ENCODE results near the gene SLC23A2.

SLC23A2 gene

DNA sequence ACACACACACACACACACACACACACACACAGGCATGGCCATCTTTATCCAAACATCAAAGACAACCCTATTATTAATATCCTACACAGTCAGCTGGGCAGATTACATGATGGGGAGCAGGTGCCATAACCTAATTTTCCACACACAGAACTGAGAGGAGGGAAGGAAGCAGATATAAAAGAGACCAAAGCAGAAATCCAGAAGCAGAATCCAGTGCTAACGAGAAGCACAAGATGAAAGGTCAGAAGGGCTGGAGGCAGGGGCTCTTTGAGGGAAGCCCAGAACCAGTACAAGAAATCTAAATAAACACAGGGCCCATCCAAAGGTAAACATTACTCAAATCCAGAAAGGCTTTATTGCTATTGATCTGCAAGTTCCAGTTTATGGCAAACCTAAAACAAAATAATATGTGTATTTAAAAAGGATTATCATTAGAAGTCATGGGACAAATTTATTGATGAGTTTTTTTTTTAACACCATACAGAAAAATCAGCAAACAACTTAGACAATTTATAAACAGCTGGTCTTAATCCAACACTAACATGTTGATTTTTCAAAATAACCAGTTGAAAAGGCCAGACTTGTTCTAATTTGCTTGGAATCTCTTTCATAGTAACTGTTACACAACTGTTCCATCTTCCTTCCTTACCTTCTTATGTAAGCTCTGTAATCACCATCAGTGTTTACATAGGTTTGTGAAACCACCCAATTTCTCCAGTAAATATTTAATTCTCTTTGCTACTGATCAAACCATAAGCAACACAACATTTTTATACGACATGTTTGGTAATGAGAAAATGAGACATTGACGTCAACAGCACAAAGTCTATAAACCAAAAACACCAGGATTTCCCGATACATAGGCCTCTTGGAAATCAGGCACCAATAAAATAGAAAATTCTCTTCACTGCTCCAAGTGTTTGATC, 34.2 kb downstream of the SLC23A2 start:
- no peak for DNase-seq (ENCODE audit: low spot score)

DNA sequence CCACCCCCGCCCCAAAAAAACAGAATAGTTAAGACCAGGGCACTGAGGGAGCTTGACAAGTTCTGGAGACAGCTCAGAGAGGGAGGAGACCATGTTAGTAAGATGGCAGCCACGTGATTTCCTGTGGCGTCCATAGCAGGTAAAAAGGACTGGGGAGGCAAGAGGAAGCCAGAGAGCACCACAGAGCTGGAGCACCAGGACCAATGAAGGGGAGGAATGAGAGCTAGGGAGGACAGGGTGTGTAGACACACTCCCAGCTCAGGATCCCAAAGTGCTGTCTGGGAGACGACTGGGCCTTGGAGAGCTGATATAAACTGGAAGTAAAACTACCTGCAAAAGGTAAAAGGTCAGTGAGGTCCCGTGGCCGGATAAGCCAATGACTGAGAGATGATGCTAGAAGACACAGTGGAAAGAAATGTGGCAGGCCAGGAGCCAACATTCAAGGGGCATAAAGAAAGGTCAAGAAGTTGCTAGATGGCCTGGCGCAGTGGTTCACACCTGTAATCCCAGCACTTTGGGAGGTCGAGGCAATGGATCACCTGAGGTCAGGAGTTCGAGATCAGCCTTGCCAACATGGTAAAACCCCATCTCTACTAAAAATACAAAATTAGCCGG, 39.0 kb downstream of the SLC23A2 start:
- no peak for DNase-seq (ENCODE audit: low spot score)

DNA sequence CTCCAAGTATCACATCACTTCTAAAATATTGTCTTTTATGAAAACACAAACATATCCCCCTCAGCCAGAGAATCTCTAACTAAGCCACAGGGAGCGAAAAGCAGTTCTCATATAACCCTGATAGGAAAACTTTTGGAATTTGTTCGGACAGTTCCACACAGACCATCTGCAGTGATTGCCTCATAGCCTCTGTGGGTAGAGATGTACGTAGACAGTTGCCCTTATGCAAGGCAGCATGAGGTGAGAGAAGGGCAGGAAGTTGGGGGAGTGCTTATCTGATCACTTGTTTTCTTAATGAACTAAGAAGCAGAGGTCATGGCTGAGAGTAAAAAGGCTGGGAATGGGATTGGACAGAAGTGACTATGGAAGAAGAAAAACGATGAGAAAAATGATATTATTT, 39.6 kb downstream of the SLC23A2 start:
- DNase-seq (ENCODE audit: low spot score): no peak

DNA sequence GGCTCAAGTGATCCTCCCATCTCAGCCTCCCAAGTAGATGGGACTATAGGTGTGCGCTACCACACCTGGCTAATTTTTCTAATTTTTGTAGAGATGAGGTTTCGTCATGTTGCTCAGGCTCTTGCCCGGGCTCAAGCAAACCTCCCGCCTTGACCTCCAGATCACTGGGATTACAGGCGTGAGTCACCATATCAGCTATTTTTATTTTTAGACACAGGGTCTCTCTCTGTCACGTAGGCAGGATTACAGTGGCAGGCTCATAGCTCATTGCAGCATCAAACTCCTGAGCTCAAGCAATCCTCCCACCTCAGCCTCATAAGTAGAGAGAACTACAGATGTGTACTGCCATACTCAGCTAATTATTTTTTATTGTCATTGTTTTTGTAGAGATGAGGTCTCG, 41.7 kb downstream of the SLC23A2 start:
- DNase-seq (ENCODE audit: low spot score): no peak

DNA sequence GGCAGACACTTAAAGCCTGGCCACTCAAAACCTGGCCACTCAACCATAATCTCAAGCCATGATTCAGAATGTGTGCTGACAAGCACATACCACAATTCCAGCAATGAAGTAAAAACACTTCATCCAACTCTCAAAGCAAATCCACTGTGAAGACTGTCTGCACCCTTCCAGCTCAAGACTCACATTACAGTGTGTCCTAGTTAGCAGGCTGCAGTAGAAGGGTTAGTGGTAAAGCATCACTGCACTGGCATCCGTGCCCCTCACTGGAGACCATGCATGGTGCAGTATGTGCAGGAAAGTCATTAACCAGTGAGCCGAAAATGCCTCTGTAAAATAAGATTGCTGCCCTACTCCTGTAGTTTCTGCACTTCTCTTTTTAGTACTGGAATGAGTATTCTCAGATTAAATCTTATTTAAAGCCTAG, 43.4 kb downstream of the SLC23A2 start:
- DNase-seq (ENCODE audit: low spot score): no peak

DNA sequence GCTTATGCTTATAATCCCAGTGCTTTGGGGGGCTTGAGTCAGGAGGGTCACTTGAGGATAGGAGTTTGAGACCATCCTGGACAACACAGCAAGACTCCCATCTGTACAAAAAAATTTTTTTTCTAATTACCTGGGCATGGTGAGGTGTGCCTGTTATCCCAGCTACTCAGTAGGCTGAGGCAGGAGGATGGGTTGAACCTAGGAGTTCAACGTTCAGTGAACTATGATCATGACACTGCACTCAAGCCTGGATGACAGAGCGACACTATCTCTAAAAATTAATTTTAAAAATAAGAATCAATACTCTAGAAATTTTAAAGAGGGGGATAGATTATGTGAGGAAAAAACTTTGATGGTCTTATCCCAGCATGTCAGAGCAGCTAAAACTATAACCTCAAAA, 44.1 kb downstream of the SLC23A2 start:
- DNase-seq (ENCODE audit: low spot score): no peak

DNA sequence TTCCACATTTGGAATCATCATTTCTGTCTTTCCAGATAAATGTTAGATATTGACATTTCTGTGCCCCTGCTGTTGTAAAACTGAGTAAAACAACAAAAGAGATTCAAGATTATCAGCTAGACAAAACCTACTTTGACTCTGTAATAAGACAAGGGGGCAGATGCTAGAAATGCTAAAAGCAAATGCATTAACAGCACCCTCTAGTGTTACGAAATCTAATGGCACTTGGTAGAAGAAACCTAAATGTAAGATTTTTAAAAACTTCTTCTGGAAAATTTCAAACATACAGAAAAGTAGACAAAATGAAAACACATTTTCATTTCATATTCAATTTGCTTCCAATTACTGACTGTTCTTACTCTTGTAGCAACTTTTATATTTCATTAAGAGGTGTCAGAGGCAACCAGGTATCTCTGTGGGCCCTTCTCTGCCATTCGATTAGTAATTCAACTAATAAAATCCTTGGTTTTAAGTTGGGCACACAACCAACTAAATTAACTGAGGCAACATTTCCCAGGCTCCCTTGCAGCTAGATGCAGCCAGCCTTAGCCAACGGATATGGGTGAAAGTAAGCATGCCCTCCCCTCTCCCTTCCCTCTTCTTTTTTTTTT, 45.0 kb downstream of the SLC23A2 start:
- DNase-seq (ENCODE audit: low spot score): peak; percentile 87

DNA sequence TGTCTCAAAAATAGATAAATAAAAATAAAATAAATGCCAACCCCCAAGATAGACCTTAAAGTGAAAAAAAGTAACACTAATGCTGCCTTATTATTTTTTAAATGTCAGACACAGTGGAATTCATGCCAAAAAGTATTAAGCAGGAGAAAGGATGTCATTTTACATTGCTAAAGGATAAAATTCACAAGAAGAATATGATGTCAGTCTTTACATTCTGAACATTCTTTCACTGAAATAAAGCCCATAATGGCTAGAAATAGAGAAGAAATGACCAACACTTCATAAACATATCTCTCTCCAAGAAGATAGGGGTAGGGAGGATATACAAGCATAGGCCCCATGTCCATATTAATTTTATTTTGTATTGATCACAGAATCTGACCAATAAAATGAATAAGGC, 47.4 kb downstream of the SLC23A2 start:
- DNase-seq (ENCODE audit: low spot score): no peak

DNA sequence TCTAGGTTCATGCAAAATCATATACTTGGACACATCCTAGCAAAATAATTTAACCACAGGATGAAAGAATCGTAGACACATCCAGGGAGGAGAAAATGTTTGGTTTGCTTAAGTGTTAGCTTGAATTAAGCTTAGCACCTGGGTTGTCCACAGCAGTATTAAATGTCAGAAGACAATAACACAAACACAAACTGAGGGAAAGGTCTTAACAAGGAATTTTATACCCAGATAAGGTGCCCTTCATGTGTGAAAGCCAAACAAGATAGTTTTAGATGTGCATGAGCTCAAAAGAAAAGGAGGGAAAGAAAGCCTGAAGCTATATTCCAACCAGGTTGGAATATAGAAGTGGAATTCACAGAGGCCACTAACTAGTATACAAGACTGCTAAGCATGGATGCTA, 49.1 kb downstream of the SLC23A2 start:
- DNase-seq (ENCODE audit: low spot score): no peak

DNA sequence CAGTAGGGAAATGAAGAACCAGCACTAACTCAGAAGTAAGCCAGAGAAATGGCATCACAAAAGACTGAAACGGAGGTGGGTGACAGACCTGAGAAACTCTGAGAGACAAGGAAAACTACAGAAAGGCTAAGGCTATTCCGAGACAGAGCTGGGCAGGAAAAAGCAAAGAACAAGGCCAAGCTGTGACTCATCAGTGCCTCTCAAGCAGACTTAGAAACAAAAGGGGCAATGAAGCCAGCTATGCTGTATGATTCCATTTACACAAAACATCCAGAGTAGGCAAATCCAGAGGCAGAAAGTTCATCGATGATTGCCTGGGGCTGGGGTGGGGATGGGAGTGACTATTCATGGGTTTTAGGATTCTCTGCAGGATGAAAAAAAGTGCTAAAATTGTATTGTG, 50.0 kb downstream of the SLC23A2 start:
- DNase-seq (ENCODE audit: low spot score): peak; percentile 91

DNA sequence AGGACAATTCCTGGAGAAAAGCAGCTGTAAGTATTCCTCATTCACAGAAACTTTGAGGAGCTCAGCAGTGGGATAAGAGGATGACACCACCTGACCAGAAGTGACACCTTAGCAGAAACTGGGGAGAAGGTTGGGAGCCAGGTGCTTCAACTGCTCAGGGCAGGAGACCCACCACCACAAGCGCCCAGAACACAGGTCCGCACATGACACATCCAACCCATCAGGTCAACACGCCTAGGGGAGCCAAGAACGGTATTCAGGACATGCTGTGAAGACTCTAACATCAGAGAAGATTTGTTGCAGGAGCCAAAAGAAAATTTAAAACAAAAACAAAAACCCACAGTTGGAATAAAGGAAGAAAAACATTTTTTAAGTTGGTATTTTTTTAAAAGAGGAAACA, 50.5 kb downstream of the SLC23A2 start:
- DNase-seq (ENCODE audit: low spot score): no peak

DNA sequence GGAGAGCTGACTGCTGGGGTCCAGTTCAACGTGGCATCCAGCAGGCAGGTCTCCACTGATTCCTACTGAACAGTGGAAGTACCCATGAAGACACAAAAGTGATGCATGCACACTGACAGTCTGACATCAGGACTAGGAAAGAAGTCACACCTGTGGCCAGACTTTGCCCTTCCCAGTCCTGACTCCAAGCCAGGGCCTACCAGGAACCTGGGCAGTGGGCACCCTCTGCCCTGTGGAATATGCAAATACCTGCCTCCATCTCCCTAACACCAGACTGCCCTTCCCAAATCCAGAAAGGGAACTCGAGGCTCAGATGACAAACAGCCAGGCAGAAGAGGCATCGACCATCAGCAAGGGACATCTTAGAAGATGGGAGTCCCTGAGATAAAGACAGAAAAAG, 50.9 kb downstream of the SLC23A2 start:
- DNase-seq (ENCODE audit: low spot score): no peak

DNA sequence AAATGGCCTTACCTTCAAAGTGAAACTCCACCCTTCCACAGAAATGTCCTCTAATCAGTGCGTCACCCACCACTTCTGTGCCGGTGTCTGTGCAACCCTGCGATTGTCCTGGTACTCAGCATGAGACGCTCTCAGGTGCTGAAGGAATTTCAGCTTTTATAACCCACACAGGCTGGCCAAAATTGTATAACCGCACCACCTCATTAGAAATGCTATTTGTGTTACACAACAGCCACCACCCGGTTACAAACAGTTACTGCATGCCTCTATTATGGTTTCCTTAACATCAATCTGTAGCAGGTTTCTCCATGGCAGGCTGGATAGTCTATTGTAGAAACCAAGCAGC, 51.5 kb downstream of the SLC23A2 start:
- DNase-seq (ENCODE audit: low spot score): peak; percentile 76

DNA sequence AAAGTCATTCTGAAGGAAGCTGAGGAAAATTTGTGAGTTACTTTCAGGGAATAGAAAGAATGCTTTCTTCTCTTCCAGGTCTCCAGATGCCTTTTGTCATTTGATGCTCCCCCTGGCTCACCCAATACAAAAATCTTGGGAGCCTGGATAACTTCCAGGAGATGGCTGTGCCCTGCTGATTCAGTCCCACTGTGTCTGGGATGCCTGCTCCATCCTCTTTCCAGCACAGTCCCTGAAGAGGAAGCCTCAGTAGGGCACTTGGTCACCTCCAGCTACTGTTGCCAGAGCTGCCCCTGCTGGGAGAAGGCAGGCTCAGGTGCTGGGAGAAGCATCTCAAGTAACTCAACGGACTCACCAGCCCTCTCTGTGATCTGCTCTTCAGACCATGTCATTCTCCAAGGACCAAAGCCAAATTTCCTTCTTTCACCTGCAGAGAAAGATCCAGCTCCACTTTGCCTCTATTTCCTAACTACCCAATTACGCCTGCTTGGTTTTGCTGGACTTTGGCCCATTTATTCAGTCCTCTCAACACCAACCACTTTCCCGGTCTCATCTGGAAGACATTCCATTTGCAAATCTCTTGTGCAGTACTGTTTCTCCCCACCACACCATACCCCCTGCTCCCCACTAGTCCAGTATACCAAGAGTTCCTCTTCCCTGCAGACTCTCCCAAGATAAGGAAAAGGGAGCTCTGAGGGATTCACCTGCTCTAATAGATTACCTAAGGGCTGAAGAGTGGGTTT, 53.3 kb downstream of the SLC23A2 start:
- peak; percentile 20 for DNase-seq (ENCODE audit: low spot score)

DNA sequence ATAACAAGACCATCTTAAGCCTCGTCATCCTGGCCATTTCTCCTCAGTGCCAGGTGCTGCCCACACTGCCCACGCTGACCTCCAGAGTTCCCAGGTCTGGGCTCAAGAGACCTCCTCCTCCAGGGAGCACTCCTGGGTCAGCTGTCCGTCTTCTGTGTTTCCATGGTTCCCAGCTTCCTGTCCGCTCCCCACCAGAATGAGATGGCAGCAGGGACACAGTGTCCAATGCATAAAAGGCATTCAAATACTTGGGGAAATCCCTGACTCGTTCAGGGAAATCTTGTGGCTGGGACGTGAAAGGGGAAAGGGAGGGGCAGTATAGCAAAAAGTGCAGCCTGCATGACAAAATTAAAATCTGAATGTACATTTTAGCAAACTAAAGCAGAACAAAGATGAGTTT, 54.3 kb downstream of the SLC23A2 start:
- no peak for DNase-seq (ENCODE audit: low spot score)

DNA sequence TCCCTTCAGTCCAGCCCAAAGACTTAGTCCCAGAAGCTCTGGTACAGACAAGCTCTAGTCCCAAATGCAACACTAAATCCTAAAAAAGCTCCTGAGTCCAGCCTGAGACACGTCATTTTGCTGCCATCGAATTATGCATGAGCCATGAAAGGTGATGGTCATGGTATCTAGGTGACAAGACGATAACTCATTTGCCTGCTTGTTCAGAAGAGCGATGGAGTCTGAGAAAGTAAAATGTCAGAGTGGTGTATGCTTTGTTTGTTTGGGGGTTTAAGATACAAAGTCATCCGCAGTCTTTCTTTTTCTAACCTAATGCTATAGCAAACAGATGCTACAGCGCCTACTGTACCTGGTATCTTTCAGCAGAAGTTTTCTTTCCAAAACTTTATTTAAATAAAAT, 54.7 kb downstream of the SLC23A2 start:
- no peak for DNase-seq (ENCODE audit: low spot score)

DNA sequence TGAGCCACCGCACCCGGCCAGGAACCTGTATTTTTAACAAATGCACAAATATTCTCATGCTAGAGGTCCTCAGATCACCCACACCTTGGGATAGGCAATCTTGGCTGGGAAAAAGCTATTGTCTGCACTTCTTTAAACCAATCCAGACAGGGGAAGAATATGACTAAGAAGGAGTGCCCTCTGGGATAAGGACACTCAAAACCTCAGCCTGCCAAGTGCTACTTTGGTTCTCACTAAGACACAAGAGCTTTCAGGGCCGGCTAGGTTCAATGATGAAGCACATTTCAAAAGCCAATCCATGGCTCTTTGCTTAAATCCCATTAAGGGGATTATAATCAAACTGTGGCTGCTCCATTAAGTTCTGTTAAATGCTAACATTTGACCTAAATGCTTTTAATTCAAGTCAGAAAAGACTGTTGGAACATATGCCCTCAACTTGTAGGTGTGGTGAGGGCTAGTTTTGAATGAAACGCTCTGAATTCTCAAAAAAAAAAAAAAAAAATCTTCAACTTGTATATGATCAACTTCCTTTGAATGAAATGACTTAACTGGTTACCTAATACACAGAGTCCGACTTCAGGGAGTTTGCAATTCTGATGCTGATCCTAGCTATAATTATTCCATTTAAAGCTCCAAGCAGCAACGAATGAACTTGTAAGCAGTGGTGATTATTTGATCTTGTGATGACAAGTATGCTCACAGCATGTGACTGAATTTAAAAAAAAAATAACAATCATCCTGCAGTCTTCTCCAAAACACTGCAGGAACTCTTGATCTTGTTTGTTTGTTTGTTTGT, 56.6 kb downstream of the SLC23A2 start:
- DNase-seq (ENCODE audit: low spot score): peak; percentile 35

DNA sequence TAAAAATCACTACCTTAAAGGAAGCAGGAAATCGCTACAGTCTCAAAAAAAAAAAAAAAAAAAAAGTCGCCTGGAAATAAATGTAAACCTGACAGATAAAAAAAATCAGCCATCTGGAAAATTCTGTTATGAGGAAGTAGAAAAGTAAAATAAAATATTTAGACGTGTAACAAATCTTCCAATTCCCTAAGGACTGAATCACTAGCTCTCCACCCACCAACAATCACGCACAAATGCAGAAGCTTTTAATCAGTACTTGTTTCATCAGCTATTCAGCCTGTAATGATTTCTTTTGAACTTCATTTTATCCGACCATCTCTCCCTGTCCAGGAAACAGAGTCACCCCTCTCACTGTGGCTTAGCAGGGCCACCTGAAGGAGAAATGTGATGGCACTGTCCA, 59.0 kb downstream of the SLC23A2 start:
- no peak for DNase-seq (ENCODE audit: low spot score)

DNA sequence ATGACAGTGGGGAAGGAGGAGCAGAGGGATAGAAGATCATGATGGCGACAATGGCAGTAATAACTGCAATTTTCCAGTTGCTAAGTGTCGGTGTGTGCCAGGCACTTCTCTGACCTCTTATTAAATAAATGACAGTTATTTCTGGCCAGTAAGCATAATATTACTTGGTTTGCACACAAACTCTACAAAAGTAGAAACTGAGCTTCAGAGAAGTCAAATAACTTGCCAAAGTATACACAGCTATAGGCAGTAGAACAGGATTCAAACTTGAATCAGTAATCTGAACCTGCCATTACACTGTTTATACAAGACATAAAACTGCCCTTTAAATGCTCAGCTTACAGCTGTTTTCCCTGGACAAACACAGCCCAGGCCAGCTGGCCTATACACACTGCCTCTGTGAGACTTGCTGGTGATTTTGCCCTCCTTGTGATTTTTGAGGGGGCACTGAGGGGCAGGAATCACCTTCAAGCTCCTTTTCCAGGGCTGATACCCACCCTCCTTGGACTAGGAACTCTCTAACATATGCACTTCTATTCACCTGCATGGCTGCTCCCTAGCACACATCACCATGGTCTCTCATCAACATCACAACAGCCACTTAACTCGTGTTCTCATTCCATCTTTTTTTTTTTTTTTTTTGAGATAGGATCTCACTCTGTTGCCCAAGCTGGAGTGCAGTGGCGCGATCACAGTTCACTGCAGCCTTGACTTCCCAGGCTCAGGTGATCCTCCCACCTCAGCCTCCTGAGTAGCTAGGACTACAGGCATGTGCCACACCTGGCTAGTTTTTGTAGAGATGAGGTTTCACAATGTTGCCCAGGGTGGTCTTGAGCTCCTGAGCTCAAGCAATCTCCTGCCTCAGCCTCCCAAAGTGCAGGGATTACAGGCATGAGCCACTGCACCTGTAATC, 63.6 kb downstream of the SLC23A2 start:
- no peak for DNase-seq (ENCODE audit: low spot score)

DNA sequence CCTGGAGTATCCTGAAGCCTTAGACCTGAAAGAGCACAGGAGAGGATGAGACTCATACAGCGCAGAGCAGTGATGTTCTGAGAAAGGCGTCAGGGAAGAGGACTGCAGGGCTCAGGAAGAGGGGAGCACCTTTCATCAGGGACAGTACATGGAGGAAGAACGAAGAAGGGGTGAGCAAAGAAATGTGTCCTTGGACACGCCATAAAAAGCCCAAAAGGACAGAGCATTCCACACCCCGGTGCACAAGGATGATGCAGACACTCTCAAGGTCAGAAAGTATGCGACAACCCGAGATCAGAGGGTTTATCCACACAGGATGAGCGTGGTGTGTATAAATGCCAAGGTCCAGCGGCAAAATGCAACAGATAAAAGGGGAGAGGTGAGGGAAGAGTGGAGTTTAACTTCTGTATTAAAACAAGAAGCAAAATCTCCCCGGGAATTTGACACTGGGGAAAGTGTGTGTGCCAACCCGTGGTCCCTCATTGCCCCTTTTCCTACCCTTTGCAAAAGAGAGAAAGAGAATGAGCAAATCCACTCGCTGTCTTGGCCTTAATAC, 64.4 kb downstream of the SLC23A2 start:
- DNase-seq (ENCODE audit: low spot score): no peak
